Measurements from ENCODE around the gene ZNF592.

- TF ChIP-seq OSR1 (CRISPR knock-in tag; IDR thresholded peaks at IDR 0.05) (no peak), TCF4 (CRISPR knock-in tag; IDR thresholded peaks at IDR 0.05; ENCODE audit: borderline replicate concordance) (no peak), ZNF565 (CRISPR knock-in tag; conservative IDR thresholded peaks at IDR 0.05; ENCODE audit: low read depth) (no peak), ESRRG (CRISPR knock-in tag; IDR thresholded peaks at IDR 0.05) (no peak), ISL1 (CRISPR knock-in tag; IDR thresholded peaks at IDR 0.05) (no peak), BACH2 (CRISPR knock-in tag; IDR thresholded peaks at IDR 0.05; ENCODE audit: borderline replicate concordance) (no peak)
Measured at GRCh38 chr15:84714821-84715220, 33.6 kb upstream of the ZNF592 start.
